Small intestine (tissue), 7 donors: ENCODE data around the gene PCNX2. TPM values are rescaled to one million over a fixed set of nuclear protein-coding genes. Genes with fewer than 3 reads are reported as not detected.

ENCODE experiments used
- DNase-seq, 2 donors: peaks; one replicate each; pipeline versions ENCODE4 v3.0.0 to v3.0.0-alpha.2; 2013
- FAIRE-seq: peaks from 2 replicates; lab custom pipeline; 2012; peaks lifted over from hg19 to GRCh38; lab: Jason Lieb, UNC
- H3K27ac ChIP-seq, 3 donors: one replicate each; pipeline ENCODE4 v1.5.1; 2013; ENCODE audit warnings: low read length in 2 of 3, mild to moderate bottlenecking in 2 of 3, control low read depth in 1 of 3, inconsistent platforms in 1 of 3, low read depth in 1 of 3, moderate library complexity in 1 of 3
- H3K27me3 ChIP-seq, 3 donors: one replicate each; pipeline ENCODE4 v1.6.1; 2013; ENCODE audit warnings: low read length in 3 of 3, inconsistent platforms in 1 of 3; ENCODE audit not compliant: control insufficient read depth in 3 of 3, insufficient read depth in 3 of 3
- H3K36me3 ChIP-seq, 3 donors: one replicate each; pipeline ENCODE4 v1.6.1; 2013; ENCODE audit warnings: low read length in 3 of 3, inconsistent platforms in 1 of 3, low read depth in 1 of 3, mild to moderate bottlenecking in 1 of 3, moderate library complexity in 1 of 3; ENCODE audit not compliant: control insufficient read depth in 3 of 3, insufficient read depth in 2 of 3
- H3K4me1 ChIP-seq, 3 donors: one replicate each; pipeline ENCODE4 v1.6.1; 2013; ENCODE audit warnings: low read length in 2 of 3, inconsistent platforms in 1 of 3, low read depth in 1 of 3, mild to moderate bottlenecking in 1 of 3, moderate library complexity in 1 of 3; ENCODE audit not compliant: control insufficient read depth in 3 of 3, insufficient read depth in 2 of 3
- H3K4me3 ChIP-seq, 3 donors: one replicate each; pipeline ENCODE4 v1.5.1; 2013; ENCODE audit warnings: low read length in 3 of 3, control low read depth in 1 of 3, inconsistent platforms in 1 of 3, low read depth in 1 of 3, mild to moderate bottlenecking in 1 of 3, moderate library complexity in 1 of 3
- H3K9me3 ChIP-seq, 2 donors: one replicate each; pipeline ENCODE4 v1.6.1; 2013; ENCODE audit warnings: low read depth in 1 of 2, low read length in 1 of 2; ENCODE audit not compliant: control insufficient read depth in 2 of 2, insufficient read depth in 1 of 2
- WGBS, 3 donors: extraction: QIAGEN DNeasy Blood & Tissue Kit; methylation state at CpG; one replicate each; pipeline ENCODE4 v1.1.7; 2013; 5-methylcytosine and 5-hydroxymethylcytosine counted together
- polyA plus RNA-seq, 4 donors: library from polyadenylated mRNA; stranded (reverse) in 3 of 4; unstranded in 1 of 4; fragments of 200-250 nt in 3 of 4; fragments of 120-200 nt in 1 of 4; gene quantifications; one replicate each; pipeline versions ENCODE4 v1.2.1 to v1.2.3, GENCODE V29; 2013
- donor health status: healthy with polysubstance abuse.
- donor health status: control.
- donor health status: control.
- donor health status: Bipolar disorder and iron deficiency.
- donor health status: healthy.

PCNX2 gene
- polyA plus RNA-seq, 4 donors = 1.3 to 18.1 (median 5.1) TPM

- Histone ChIP-seq H3K27me3 (no peaks in the 10 kb centered on the region), H3K36me3 (no peaks in the 10 kb centered on the region), H3K9me3 (no peaks in the 10 kb centered on the region), H3K4me1 (no peaks in the 10 kb centered on the region), H3K4me3 (no peak overlapping the region), H3K27ac (no peak overlapping the region)
- FAIRE-seq (no peak), DNase-seq (no peak)
- 55 to 91% (median 89%) methylated on average over 3 of the region's 3 CpGs for WGBS, 3 donors
Observed at GRCh38 chr1:233031521-233031920, 264.0 kb downstream of the PCNX2 start.

- DNase-seq (no peak), FAIRE-seq (no peak)
- H3K4me3 ChIP-seq = no peak overlapping the region
- H3K9me3 ChIP-seq = no peaks in the 10 kb centered on the region
- 87 to 91% (median 88%) methylated on average over 5 of the region's 5 CpGs for WGBS, 3 donors
- H3K27me3 ChIP-seq = no peaks in the 10 kb centered on the region
- no peaks in the 10 kb centered on the region for H3K36me3 ChIP-seq
- no peaks in the 10 kb centered on the region for H3K4me1 ChIP-seq
- no peak overlapping the region for H3K27ac ChIP-seq
Observed at GRCh38 chr1:233027046-233027445, 268.5 kb downstream of the PCNX2 start.

DNA sequence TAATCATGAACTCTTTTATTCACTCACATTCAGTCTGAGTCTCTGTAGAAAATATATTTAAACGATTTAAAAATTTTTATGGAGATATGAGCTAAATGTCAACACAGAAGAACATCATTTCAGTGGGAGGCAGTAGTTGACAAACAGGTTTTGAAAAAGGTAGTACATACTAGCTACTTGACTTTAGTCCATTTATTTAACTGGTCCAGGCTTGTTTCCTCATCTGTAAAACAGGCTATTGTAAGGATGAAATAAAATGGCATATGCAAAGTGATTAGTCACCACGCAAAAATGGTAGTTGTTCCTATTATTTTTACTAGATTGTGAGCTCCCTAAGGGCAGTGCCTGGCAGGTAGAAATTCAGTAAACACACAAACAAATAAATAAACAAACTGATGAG is 270.0 kb downstream of the PCNX2 start:
- H3K27ac ChIP-seq = no peak overlapping the region
- no peaks in the 10 kb centered on the region for H3K27me3 ChIP-seq
- 64 to 82% (median 73%) methylated on average over 2 of the region's 2 CpGs for WGBS, 3 donors
- DNase-seq = no peak
- no peaks in the 10 kb centered on the region for H3K36me3 ChIP-seq
- H3K4me1 ChIP-seq = peaks cover 0 to under 1% (median 0%) of the 10 kb centered on the region in 3 donors
- no peak overlapping the region for H3K4me3 ChIP-seq
- H3K9me3 ChIP-seq = no peaks in the 10 kb centered on the region
- no peak for FAIRE-seq

DNA sequence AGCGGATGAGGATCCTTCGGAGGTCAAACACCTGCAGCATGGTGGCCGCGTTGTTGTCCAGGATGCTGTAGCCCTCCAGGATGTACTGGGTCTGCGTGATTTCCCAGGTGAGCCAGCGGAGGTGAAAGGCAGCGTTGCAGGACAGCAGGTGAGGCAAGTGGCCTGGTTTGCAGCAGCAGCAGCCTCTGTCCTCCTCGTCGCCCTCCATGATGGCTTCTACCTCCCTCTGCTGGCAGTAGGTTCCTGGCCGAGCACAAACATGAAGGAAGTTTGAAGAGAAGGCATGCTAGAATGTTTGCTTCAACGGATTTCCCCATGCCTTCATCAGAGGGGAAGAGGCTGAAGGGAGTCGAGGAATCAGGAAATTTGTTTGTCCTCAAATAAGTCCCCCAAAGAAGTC is 270.4 kb downstream of the PCNX2 start:
- no peak for FAIRE-seq
- Histone ChIP-seq H3K36me3 (no peaks in the 10 kb centered on the region), H3K4me3 (no peak overlapping the region), H3K27me3 (no peaks in the 10 kb centered on the region), H3K9me3 (no peaks in the 10 kb centered on the region), H3K27ac (no peak overlapping the region), H3K4me1 (peaks cover 0 to 4% (median 2%) of the 10 kb centered on the region in 3 donors)
- WGBS, 3 donors = 58 to 73% (median 59%) methylated on average over 12 of the region's 12 CpGs
- DNase-seq = peak; percentile 67 to 72

GRCh38 chr1:233024199-233024598 is 271.3 kb downstream of the PCNX2 start:
- FAIRE-seq (no peak), DNase-seq (no peak)
- no peaks in the 10 kb centered on the region for H3K36me3 ChIP-seq
- H3K27me3 ChIP-seq = no peaks in the 10 kb centered on the region
- no peak overlapping the region for H3K4me3 ChIP-seq
- H3K4me1 ChIP-seq = peaks cover 0 to 12% (median 4%) of the 10 kb centered on the region in 3 donors
- H3K27ac ChIP-seq = no peak overlapping the region
- 89 to 95% (median 93%) methylated on average over 9 of the region's 9 CpGs for WGBS, 3 donors
- H3K9me3 ChIP-seq = no peaks in the 10 kb centered on the region

- Histone ChIP-seq H3K9me3 (no peaks in the 10 kb centered on the region), H3K36me3 (no peaks in the 10 kb centered on the region), H3K27ac (no peak overlapping the region), H3K4me3 (no peak overlapping the region), H3K4me1 (peaks cover 0 to 12% (median 4%) of the 10 kb centered on the region in 3 donors), H3K27me3 (no peaks in the 10 kb centered on the region)
- FAIRE-seq (no peak), DNase-seq (no peak)
- 93 to 95% (median 93%) methylated on average over 2 of the region's 2 CpGs for WGBS, 3 donors
Observed at GRCh38 chr1:233022246-233022645, 273.3 kb downstream of the PCNX2 start.

DNA sequence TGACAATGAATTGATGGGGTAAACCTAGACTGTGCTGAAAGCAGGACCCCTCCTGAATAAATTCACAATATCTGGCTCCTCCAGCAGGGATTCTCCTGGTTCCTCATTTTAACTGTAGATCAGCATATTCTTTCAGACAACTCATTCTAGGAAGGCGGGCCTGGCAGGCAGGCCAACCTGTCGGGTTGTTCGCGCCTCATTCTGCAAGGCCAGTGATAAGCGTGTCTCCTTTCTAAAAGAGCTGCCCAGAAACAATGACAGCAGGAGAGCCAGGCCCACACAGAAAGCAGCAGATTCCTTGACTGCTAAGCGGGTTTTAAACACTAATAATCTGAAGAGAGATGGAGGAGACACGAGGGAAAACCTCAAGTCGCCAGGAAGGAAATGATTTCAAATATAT is 275.1 kb downstream of the PCNX2 start:
- DNase-seq = peak in 1 of 2 donors; percentile 20
- Histone ChIP-seq H3K27me3 (no peaks in the 10 kb centered on the region), H3K4me3 (no peak overlapping the region), H3K36me3 (no peaks in the 10 kb centered on the region), H3K27ac (no peak overlapping the region), H3K9me3 (no peaks in the 10 kb centered on the region), H3K4me1 (peaks cover 0 to 12% (median 4%) of the 10 kb centered on the region in 3 donors)
- WGBS, 3 donors = 52 to 82% (median 74%) methylated on average over 8 of the region's 8 CpGs
- no peak for FAIRE-seq

GRCh38 chr1:233019778-233020325 is 275.7 kb downstream of the PCNX2 start:
- 60 to 65% (median 63%) methylated on average over 12 of the region's 12 CpGs for WGBS, 3 donors
- DNase-seq (peak; percentile 24 to 41), FAIRE-seq (no peak)
- Histone ChIP-seq H3K36me3 (no peaks in the 10 kb centered on the region), H3K4me1 (peaks cover 0 to 12% (median 4%) of the 10 kb centered on the region in 3 donors), H3K4me3 (no peak overlapping the region), H3K9me3 (no peaks in the 10 kb centered on the region), H3K27ac (no peak overlapping the region), H3K27me3 (no peaks in the 10 kb centered on the region)

GRCh38 chr1:233019083-233019482 is 276.4 kb downstream of the PCNX2 start:
- H3K27ac ChIP-seq = no peak overlapping the region
- H3K36me3 ChIP-seq = peaks cover 0 to 3% (median 1%) of the 10 kb centered on the region in 3 donors
- H3K27me3 ChIP-seq = no peaks in the 10 kb centered on the region
- H3K9me3 ChIP-seq = no peaks in the 10 kb centered on the region
- WGBS, 3 donors = 90 to 97% (median 93%) methylated on average over 3 of the region's 3 CpGs
- peaks cover 0 to 12% (median 4%) of the 10 kb centered on the region in 3 donors for H3K4me1 ChIP-seq
- H3K4me3 ChIP-seq = no peak overlapping the region
- DNase-seq (no peak), FAIRE-seq (no peak)
